ENCODE data around the gene SERPINE1. TPM values are rescaled to one million over a fixed set of nuclear protein-coding genes. Genes with fewer than 3 reads are reported as not detected.

SERPINE1 gene
- total and polyA plus RNA-seq, 2 of the 13 experiments (the other 11 are each of a cell fraction or from before 2014, with no cell fraction given), result 21.2 to 1,576 TPM

DNA sequence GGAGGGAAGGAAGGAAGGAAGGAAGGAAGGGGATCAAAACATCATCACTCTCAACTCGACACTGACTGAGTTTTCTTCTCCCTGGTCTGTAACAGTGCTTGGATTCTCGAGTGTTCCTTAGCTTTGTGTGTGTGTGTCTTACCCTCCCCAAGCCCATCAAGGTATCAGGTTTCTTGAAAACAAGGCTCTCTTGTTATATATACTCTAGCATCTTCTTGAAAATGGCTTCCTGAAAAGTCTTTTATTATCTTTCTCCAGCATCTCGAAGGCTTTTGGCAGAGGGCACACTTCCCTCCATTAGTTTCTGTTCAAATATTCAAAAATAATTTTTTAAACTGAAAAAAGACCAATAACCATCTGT, 13.4 kb downstream of the SERPINE1 start:
- intact Hi-C loops (cut with micrococcal nuclease; ENCODE audit: unreplicated experiment), result no loop called here
- no peak overlapping the region for H3K4me2 ChIP-seq (ENCODE audit: low read depth, low read length)
- FAIRE-seq (no peak), DNase-seq (ENCODE audit: low spot score) (no peak), ATAC-seq (no peak)
- peaks cover 23% of the 10 kb centered on the region for H3K4me1 ChIP-seq (ENCODE audit: insufficient read depth, low read length)
- ChIA-PET CTCF (ENCODE audit: low intra/inter-chr PET ratio, low total read pairs) (no interaction called here), POLR2A (interaction anchor here (0.9 to 1.7 kb wide), 3 partner anchors 14 to 54 kb away, joined by 3 to 9 read pairs (median 6); partner anchors contain the start of gene SERPINE1)
- H3K27me3 ChIP-seq (ENCODE audit: control insufficient read depth in 1 of 2, insufficient read depth in 2 of 2, low read length in 2 of 2), result no peaks in the 10 kb centered on the region
- TF ChIP-seq ZNF558 (CRISPR knock-in tag; IDR thresholded peaks at IDR 0.05; ENCODE audit: borderline replicate concordance) (no peak), E2F5 (CRISPR knock-in tag; conservative IDR thresholded peaks at IDR 0.05) (no peak), ATRX (CRISPR knock-in tag; IDR thresholded peaks at IDR 0.05; ENCODE audit: borderline replicate concordance) (no peak), CENPBD1 (CRISPR knock-in tag; IDR thresholded peaks at IDR 0.05; ENCODE audit: borderline replicate concordance, low read depth) (no peak), MAFG (CRISPR knock-in tag; IDR thresholded peaks at IDR 0.05) (no peak), HMGXB3 (CRISPR knock-in tag; IDR thresholded peaks at IDR 0.05; ENCODE audit: borderline replicate concordance) (no peak), ZNF670 (CRISPR knock-in tag; IDR thresholded peaks at IDR 0.05; ENCODE audit: borderline replicate concordance) (no peak)
- no peak overlapping the region for H3K4me3 ChIP-seq (replicated peaks in 1 of 3; ENCODE audit: insufficient read depth in 1 of 3, low read depth in 2 of 3, low read length in 3 of 3)
- no peak overlapping the region for H3K27ac ChIP-seq (ENCODE audit: extremely low read length, insufficient read depth, low read length)
- no peaks in the 10 kb centered on the region for H3K9me3 ChIP-seq (ENCODE audit: low read length)
- no TSS peak for BruUV-seq (replicated peaks)
- peaks cover 7 to 18% of the 10 kb centered on the region in 2 experiments for H3K36me3 ChIP-seq (replicated peaks in 1 of 2; ENCODE audit: control insufficient read depth in 1 of 2, insufficient read depth in 2 of 2, low read length in 2 of 2)
- peaks cover 20% of the 10 kb centered on the region; the same call in 1 of the 2 replicates for H4K20me1 ChIP-seq (ENCODE audit: insufficient read depth, low read length)
- H2AFZ ChIP-seq (ENCODE audit: low read length), result no peak overlapping the region
- in situ Hi-C loops (cut with HindIII; ENCODE audit: extremely low pct_ligation_motif_present, low pct_unique_long_range_greater_than_20kb), result loop anchor here (5.0 kb wide), 2 partner anchors 52 to 152 kb away; no protein-coding TSS in a partner anchor
- no peaks in the 10 kb centered on the region for H3K79me2 ChIP-seq (ENCODE audit: insufficient read depth, low read length)
- WGBS (ENCODE audit: low lambda C conversion rate), result 39% methylated on average over 3 of the region's 3 CpGs
- no peak overlapping the region for H3K9ac ChIP-seq (ENCODE audit: insufficient read depth, low read depth, low read length)

Data from HepG2 (cell line).